Hepatocyte (in vitro differentiated cells): ENCODE data around the gene HLF. TPM values are rescaled to one million over a fixed set of nuclear protein-coding genes. Genes with fewer than 3 reads are reported as not detected.

Experiments used
- DNase-seq: peaks from one replicate; pipeline ENCODE4 v3.0.0-alpha.2; 2016; ENCODE audit warnings: low spot score
- H2AFZ ChIP-seq: fragments of 200-600 bp; sonication (generic); 2 replicates; pipeline ENCODE4 v1.6.0; 2016; ENCODE audit warnings: antibody characterized with exemption, mild to moderate bottlenecking
- H3K27ac ChIP-seq: fragments of 200-600 bp; sonication (generic); 2 replicates; pipeline ENCODE4 v1.5.1; 2016; ENCODE audit warnings: mild to moderate bottlenecking
- H3K27me3 ChIP-seq: fragments of 200-600 bp; sonication (generic); 2 replicates; pipeline ENCODE4 v1.6.1; 2016
- H3K36me3 ChIP-seq: fragments of 200-600 bp; sonication (generic); replicated peaks from 2 replicates; pipeline ENCODE4 v1.5.1; 2016; ENCODE audit warnings: low read depth; ENCODE audit not compliant: insufficient read depth
- H3K4me1 ChIP-seq: fragments of 200-600 bp; sonication (generic); 2 replicates; pipeline ENCODE4 v1.5.1; 2016; ENCODE audit warnings: mild to moderate bottlenecking, moderate library complexity; ENCODE audit not compliant: insufficient read depth
- H3K4me2 ChIP-seq: fragments of 200-600 bp; sonication (generic); 2 replicates; pipeline ENCODE4 v1.6.0; 2016
- H3K4me3 ChIP-seq: fragments of 200-600 bp; sonication (generic); 2 replicates; pipeline ENCODE4 v1.5.1; 2016; ENCODE audit warnings: mild to moderate bottlenecking
- H3K79me2 ChIP-seq: fragments of 200-600 bp; sonication (generic); 2 replicates; pipeline ENCODE4 v1.6.0; 2017; ENCODE audit warnings: mild to moderate bottlenecking
- H3K9me2 ChIP-seq: fragments of 200-600 bp; sonication (generic); replicated peaks from 2 replicates; pipeline ENCODE4 v1.6.0; 2017; ENCODE audit warnings: mild to moderate bottlenecking; ENCODE audit not compliant: insufficient read depth
- H3K9me3 ChIP-seq: fragments of 200-600 bp; sonication (generic); 2 replicates; pipeline ENCODE4 v1.5.1; 2016; ENCODE audit warnings: low read depth, mild to moderate bottlenecking
- H4K20me1 ChIP-seq: fragments of 200-600 bp; sonication (generic); 2 replicates; pipeline ENCODE4 v1.6.0; 2016; ENCODE audit warnings: mild to moderate bottlenecking; ENCODE audit not compliant: insufficient read depth, poor library complexity, severe bottlenecking
- CTCF ChIP-seq: fragments of 200-600 bp; sonication (generic); IDR thresholded peaks from 2 replicates; pipeline ENCODE4 v1.5.1; 2016; ENCODE audit warnings: antibody characterized with exemption, mild to moderate bottlenecking; ENCODE audit not compliant: poor library complexity
- EZH2 ChIP-seq: fragments of 200-600 bp; sonication (generic); IDR thresholded peaks from 2 replicates; pipeline ENCODE4 v1.6.1; 2016; ENCODE audit warnings: antibody characterized with exemption, mild to moderate bottlenecking, borderline replicate concordance
- EZH2phosphoT487 ChIP-seq: fragments of 200-600 bp; sonication (generic); IDR thresholded peaks from one replicate; pipeline ENCODE4 v1.6.1; 2018; ENCODE audit warnings: antibody characterized with exemption, mild to moderate bottlenecking, low read depth, moderate library complexity; ENCODE audit not compliant: unreplicated experiment, severe bottlenecking
- WGBS: methylation state at CpG from one replicate; pipeline ENCODE4 v1.1.6; 2016; ENCODE audit warnings: low lambda C conversion rate; ENCODE audit errors: missing lambda C conversion rate; 5-methylcytosine and 5-hydroxymethylcytosine counted together
- polyA plus RNA-seq: library from polyadenylated mRNA; unstranded; fragments of >200 nt; fragmentation: Nextera tagmentation; extraction: Ambion mirVana; gene quantifications from 2 replicates; pipeline ENCODE4 v1.2.1, GENCODE V29; 2016
- total RNA-seq: library from RNA; depleted of rRNA; stranded (reverse); fragments of >200 nt; gene quantifications from 2 replicates; pipeline ENCODE4 v1.2.3, GENCODE V29; 2014

Gene HLF
- total and polyA plus RNA-seq, 2 experiments from 2014 or later, result 0.48 to 0.60 TPM

DNA sequence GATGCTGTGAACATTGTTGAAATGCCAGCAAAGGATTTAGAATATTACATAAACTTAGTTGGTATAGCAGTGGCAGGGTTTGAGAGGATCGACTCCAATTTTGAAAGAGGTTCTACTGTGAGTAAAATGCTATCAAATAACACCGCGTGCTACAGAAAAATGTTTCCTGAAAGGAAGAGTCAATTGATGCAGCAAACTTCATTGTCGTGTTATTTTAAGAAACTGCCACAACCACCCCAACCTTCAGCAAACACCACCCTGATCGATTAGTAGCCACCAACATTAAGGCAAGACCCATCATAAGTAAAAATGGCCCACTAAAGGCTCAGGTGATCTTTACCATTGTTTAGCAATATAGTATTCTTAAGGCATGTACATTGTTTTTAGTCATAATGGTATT, 27.3 kb downstream of the HLF start:
- H2AFZ ChIP-seq, result no peak overlapping the region
- H4K20me1 ChIP-seq, result no peaks in the 10 kb centered on the region
- H3K36me3 ChIP-seq, result no peaks in the 10 kb centered on the region
- no peaks in the 10 kb centered on the region for H3K9me3 ChIP-seq
- 97% methylated on average over 5 of the region's 5 CpGs for WGBS
- H3K4me3 ChIP-seq, result no peak overlapping the region
- no peaks in the 10 kb centered on the region for H3K27me3 ChIP-seq
- DNase-seq, result no peak
- H3K79me2 ChIP-seq, result no peaks in the 10 kb centered on the region
- no peaks in the 10 kb centered on the region for H3K4me1 ChIP-seq
- no peak overlapping the region for H3K4me2 ChIP-seq
- no peak overlapping the region for H3K27ac ChIP-seq
- TF ChIP-seq EZH2phosphoT487 (no peak), EZH2 (no peak), CTCF (no peak)
- no peaks in the 10 kb centered on the region for H3K9me2 ChIP-seq

DNA sequence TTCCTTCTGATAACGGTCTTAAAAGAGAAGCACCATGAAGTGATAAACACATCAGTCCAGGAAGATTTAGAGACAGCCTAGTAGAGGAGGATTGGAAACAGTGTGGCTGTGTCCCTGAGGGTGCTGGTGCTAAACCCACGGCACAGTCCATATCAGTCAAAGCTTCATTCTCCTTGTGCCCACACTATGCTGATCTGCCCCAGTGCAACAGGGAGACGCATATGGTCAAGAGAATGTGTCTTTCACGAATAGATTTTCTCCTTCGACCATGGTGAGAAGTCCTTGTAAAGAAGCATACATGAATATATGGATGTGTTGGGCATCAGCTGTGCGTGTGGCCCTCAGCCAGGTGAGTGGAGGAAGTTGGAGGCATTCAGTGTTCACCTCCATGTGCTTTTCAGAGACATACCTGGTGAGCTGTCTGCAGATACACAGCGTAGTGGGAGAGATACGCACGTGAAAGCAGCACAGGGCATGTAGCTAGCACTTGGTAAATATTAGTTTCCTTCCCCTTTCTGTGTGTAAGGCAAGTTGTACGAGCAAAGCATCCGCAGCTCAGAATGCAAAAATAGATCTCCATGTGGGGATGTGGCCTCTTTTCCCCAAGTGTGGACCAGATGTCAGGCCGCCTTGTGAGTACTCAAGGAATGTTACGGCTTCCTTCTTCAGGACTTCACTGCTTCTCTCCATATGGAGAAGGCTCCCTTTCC, 29.4 kb downstream of the HLF start:
- no peak overlapping the region for H2AFZ ChIP-seq
- no peak for DNase-seq
- H3K4me1 ChIP-seq, result no peaks in the 10 kb centered on the region
- no peaks in the 10 kb centered on the region for H3K9me2 ChIP-seq
- H3K9me3 ChIP-seq, result no peaks in the 10 kb centered on the region
- H3K27ac ChIP-seq, result no peak overlapping the region
- H3K79me2 ChIP-seq, result no peaks in the 10 kb centered on the region
- H3K4me3 ChIP-seq, result no peak overlapping the region
- WGBS, result 79% methylated on average over 13 of the region's 13 CpGs
- TF ChIP-seq EZH2, result no peak
- no peak for TF ChIP-seq EZH2phosphoT487
- TF ChIP-seq CTCF, result no peak
- H3K27me3 ChIP-seq, result no peaks in the 10 kb centered on the region
- H4K20me1 ChIP-seq, result no peaks in the 10 kb centered on the region
- no peaks in the 10 kb centered on the region for H3K36me3 ChIP-seq
- no peak overlapping the region for H3K4me2 ChIP-seq

- WGBS, result 66% methylated on average over 10 of the region's 10 CpGs
- TF ChIP-seq CTCF (peak; percentile 73), EZH2 (no peak), EZH2phosphoT487 (no peak)
- Histone ChIP-seq H3K27ac (no peak overlapping the region), H2AFZ (no peak overlapping the region), H3K27me3 (no peaks in the 10 kb centered on the region), H3K79me2 (no peaks in the 10 kb centered on the region), H3K4me3 (no peak overlapping the region), H4K20me1 (no peaks in the 10 kb centered on the region), H3K9me2 (no peaks in the 10 kb centered on the region), H3K4me2 (no peak overlapping the region), H3K36me3 (no peaks in the 10 kb centered on the region), H3K9me3 (no peaks in the 10 kb centered on the region), H3K4me1 (no peaks in the 10 kb centered on the region)
- DNase-seq, result peak; percentile 67
These were observed 30.8 kb downstream of the HLF start for GRCh38 chr17:55295411-55296170.
